Hematopoietic multipotent progenitor cell (in vitro differentiated cells): ENCODE results near the gene RIC1. TPM values are rescaled to one million over a fixed set of nuclear protein-coding genes. Genes with fewer than 3 reads are reported as not detected.
A peak's percentile ranks its signal among the peaks of the same experiment; 100 is the strongest.
"Not testable (repeated sequence)": the region's sequence is repeated elsewhere in the genome, so short reads cannot be mapped to it uniquely, and the experiment has no call there.

Source experiments
- DNase-seq, 3 donors: peaks; one replicate each; pipeline ENCODE4 v3.0.0-alpha.2; 2011 to 2015; ENCODE audit warnings: low read depth in 2 of 3, low spot score in 2 of 3
- total RNA-seq: library from RNA; depleted of rRNA; stranded (reverse); fragments of >200 nt; gene quantifications from one replicate; pipeline ENCODE4 v1.2.3, GENCODE V29; 2012

Gene RIC1
- total RNA-seq, 1 donor = 28.0 TPM

DNA sequence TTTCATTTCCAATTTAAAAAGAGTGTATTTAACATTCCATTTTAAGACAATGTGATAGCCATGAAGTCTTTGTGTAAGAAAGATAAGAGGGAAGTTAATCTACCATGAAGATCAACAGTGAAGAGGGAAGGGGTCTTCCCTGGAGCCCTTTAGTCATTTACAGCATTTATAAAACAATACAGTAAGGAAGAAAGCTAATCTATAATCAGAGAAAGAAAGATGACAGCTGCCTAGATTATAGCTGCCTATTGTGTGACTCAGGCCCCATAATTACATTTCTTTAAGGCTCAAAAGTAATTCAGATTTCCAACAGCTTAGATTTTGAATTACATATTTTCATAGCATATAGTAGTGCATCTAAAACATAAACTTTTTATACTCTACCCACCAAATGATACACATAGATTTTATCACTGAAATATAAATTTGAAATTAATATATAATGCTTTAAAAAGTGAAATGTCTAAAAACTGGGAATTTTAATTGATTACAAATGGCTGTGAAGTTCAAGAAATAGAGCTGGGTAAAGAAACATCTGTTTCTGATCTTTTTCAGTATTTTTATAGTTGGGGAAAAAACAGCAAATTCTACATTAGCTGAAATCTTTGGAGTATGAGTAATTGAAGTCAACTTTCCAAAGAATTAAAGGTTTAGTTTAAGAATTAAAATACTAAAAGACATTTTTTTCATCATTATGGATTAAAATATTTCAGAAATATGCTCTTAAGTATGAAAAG is 89.6 kb downstream of the RIC1 start:
- no peak for DNase-seq

DNA sequence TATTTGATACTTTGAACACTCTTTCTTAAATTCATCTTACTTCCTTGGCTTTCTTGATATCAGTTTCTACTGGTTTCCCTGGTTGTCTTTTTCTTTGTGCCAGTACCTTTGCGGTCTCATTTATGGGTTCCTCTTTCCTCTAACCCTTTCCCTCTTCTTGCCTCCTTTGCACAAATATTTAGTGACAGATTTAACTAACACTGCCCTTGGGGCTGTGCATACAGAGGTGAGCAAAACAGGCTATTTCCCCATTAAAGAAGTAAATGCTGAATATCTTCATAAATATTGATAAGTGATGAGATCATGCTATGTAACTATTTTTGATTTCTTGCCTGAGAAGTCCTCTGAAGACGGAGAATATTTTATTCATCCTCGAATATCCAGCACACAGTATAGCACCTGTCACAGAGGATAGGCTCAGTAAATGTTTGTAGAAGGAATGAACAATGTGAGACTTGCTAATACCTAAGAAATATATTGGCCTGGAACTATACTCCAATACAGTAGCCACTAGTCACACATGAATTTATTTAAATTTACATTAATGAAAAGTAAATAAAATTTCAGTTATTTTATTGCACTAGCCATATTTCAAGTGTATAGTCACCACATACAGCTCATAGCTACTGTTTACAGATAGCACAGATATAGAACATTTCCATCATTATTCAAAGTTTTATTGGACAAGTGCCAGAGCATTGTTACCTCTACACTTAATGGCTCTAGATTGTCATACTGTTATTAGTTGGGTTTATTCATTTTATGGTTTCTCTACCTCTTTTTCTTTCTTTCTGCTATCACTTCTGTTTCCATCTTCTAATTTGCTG is 90.4 kb downstream of the RIC1 start:
- DNase-seq = no peak

- no peak for DNase-seq
Observed at GRCh38 chr9:5720151-5720550, 91.2 kb downstream of the RIC1 start.

DNA sequence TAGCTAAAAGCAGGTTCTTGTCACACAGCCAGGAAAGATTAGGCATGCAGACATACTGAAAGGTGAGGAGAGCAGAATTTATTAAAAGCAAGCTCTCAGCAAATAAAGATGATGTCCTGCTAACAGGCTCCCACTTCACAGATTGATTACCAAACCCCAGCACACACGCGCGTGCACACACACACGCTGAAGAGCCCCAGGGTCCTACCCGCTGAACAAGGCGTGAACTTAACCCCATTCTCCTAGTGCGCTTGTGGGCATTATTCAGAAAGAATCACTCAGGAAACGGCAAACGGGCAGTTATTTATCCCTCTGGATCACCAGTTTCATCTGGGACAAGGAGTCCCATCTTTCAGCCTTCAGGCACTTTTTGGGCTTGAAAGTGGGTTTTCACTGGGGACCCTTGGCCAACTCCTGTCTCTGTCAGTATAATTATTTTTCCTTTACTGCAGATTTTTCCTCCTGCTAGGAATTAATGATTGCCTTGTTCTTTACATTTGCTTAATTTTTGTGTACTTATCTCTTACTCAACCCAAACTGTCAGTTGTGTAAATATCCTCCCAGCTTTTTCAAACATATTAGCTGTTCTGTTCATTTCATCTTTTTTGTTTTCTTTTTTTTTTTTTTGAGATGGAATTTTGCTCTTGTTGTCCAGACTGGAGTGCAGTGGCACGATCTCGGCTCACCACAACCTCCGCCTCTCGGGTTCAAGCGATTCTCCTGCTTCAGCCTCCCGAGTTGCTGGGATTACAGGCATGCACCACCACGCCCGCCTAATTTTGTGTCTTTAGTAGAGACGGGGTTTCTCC is 92.6 kb downstream of the RIC1 start:
- no peak for DNase-seq

DNA sequence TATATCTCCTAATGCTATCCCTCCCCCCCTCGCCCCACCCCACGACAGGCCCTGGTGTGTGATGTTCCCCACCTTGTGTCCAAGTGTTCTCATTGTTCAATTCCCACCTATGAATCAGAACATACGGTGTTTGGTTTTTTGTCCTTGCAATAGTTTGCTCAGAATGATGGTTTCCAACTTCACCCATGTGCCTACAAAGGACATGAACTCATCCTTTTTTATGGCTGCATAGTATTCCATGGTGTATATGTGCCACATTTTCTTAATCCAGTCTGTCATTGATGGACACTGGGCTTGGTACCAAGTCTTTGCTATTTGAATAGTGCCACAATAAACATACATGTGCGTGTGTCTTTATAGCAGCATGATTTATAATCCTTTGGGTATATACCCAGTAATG is 93.8 kb downstream of the RIC1 start:
- not testable (repeated sequence) for DNase-seq

DNA sequence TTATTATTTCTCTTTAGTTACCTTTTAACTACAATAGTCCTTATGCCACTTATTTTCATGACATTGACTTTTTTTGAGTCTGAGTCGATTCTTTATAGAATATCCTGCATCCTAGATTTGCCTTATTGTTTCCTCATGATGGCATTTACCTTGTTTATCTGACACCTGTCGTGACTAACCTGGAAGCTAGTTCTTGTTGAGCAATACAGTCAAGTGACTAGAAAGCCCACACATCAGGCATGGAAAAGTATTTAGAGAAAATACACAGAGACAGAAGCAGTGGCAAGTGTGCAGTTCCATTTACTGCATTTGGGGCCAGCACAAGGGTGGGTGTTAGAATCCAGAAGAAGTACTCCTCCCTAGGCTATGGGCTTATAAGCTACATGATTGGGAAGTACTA is 106.2 kb downstream of the RIC1 start:
- DNase-seq = no peak

GRCh38 chr9:5736563-5737346 is 107.8 kb downstream of the RIC1 start:
- no peak for DNase-seq

GRCh38 chr9:5743109-5743508 is 114.2 kb downstream of the RIC1 start:
- no peak for DNase-seq

DNA sequence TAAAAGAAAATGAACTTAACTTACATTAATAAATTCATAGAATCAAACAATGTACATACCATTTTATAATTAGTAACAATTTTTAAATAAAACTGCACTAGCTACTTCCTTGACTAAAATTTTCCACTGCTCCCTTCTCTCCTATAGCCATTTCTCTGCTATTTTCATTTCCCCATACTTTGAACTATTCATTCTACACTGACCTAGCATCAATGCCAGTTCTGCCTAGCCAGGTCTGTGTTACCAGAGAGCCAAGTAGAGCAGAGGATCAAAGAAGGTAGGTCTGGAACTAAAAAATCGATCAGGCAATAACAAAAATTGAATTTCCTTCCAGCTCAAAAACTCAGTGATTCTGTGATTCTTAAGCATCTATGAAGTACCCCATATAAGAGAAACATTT is 119.5 kb downstream of the RIC1 start:
- no peak for DNase-seq

- DNase-seq = peak in 1 of 3 donors; percentile 50
Observed at GRCh38 chr9:5749306-5749705, 120.4 kb downstream of the RIC1 start.

DNA sequence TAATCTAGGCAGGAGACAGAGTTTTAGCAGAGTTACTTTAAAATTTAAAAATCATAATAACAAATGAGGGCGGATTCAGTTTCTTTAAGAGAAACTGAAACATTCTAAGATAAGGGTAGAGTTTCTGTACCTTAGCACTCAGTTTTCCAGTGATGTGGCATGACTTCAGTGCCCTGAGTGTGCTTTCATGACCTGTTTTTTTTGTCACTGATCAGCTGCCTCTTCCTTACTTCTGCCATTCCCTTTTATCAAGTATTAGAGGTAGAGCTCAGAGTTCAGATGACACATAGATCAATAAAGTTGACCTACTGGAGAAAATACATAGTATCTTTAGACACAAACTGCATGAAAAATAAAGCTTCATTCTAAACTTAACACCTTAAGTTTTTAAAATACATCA is 121.7 kb downstream of the RIC1 start:
- no peak for DNase-seq

DNA sequence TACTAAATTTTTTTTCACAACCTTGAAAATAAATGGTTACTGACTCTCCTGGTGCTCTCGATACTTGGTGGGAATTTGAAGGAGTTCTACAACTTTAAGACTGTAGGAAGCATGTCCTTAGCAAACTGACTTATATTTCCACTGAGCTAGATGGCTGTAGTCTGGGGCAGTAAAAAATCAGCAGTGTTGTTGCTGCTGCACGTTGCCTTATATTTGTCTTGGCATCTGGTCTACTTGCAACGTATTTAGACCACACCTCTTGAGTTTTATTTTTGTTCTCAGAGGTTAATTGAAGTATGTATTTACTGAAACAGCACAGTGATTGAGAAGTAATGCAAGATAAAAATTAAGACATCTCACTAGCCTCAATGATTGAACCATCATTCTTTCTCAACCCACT is 127.7 kb downstream of the RIC1 start:
- no peak for DNase-seq

- no peak for DNase-seq
Observed at GRCh38 chr9:5760338-5760737, 131.4 kb downstream of the RIC1 start.

GRCh38 chr9:5762421-5762820 is 133.5 kb downstream of the RIC1 start:
- no peak for DNase-seq

DNA sequence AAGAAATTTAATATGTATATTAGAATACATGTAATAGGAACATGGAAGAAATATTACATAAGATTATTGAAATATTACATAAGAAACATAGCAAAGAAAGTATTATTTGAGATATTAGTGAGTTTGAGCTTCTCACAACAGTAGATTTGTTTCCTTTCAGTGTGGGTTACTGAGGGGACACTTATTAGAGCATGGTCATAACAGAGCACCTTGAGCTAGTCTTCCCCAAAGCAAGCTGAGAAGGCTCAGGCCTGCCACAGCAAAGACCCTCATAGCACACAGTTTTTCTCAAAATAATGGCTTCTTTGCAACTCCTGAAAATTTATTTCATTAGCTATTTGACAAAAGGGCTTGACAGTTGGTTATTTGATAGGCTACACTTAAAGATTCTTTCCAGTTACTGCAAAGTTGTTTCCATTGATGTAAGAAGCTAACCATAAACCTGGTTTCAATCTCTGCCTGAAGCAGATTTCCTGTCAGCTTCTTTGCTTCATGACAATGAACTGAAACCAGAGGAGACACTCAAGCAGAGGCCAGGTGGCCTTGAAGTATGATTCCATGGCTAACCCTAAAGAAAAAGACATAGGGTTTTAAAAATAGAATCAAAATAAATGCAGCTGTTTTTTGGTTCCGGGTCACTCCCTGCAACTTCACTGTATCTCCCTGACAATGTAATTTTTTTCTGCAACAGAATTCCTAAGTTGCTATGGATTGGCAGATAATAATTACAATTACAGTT is 135.4 kb downstream of the RIC1 start:
- DNase-seq = no peak

GRCh38 chr9:5767968-5768932 is 139.3 kb downstream of the RIC1 start:
- DNase-seq = no peak

GRCh38 chr9:5773324-5773999 is 144.6 kb downstream of the RIC1 start:
- DNase-seq = peak in 1 of 3 donors; percentile 22

GRCh38 chr9:5778805-5779204 is 149.9 kb downstream of the RIC1 start:
- DNase-seq = peak in 1 of 3 donors; percentile 48
